ENCODE data around the gene ANKS1B.
A peak's percentile ranks its signal among the peaks of the same experiment; 100 is the strongest.
"Not testable (repeated sequence)": the region's sequence is repeated elsewhere in the genome, so short reads cannot be mapped to it uniquely, and the experiment has no call there.

The ANKS1B gene

GRCh38 chr12:99054601-99055128 is 930.1 kb downstream of the ANKS1B start:
- DNase-seq (ENCODE audit: low read depth): no peak

GRCh38 chr12:99053616-99054362 is 930.9 kb downstream of the ANKS1B start:
- no peak for DNase-seq (ENCODE audit: low read depth)

- no peak for DNase-seq (ENCODE audit: low read depth)
These were observed 935.0 kb downstream of the ANKS1B start for GRCh38 chr12:99049774-99050173.

- no peak for DNase-seq (ENCODE audit: low read depth)
These were observed 939.6 kb downstream of the ANKS1B start for GRCh38 chr12:99045158-99045557.

GRCh38 chr12:99043319-99043914 is 941.3 kb downstream of the ANKS1B start:
- DNase-seq (ENCODE audit: low read depth): peak; percentile 63

GRCh38 chr12:99042226-99042625 is 942.5 kb downstream of the ANKS1B start:
- DNase-seq (ENCODE audit: low read depth): no peak

DNA sequence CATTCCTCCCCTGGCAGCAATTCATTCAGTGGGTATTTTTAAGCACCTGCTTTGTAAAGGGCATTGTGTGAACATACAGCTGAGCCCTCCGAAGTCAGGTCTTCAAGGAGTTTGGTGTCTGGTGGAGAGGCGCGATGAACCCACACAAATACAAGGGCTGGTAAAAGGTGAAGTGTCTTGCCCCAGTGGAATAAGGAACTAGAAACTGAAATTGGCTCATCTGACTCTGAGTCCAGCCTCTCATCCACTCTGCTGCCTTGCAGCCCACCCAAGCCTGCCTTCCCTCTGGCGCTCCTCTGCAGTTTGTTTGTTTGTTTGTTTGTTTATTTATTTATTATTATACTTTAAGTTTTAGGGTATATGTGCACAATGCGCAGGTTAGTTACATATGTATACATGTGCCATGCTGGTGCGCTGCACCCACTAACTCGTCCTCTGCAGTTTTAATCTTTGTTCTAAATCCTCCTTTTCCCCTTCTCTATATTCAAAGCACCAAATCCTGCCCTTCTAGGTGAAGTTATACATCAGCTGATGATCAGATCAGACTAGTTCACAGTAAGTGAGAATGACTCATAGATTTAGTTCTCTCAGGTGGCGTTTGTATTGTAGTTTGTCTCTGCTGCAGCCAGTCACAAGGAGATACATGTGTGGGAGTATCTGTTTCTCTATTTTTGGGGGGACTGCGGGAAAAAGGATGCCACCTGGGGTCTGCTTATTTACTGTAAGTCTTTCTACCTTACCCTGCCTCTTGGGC is 945.2 kb downstream of the ANKS1B start:
- no peak for DNase-seq (ENCODE audit: low read depth)

DNA sequence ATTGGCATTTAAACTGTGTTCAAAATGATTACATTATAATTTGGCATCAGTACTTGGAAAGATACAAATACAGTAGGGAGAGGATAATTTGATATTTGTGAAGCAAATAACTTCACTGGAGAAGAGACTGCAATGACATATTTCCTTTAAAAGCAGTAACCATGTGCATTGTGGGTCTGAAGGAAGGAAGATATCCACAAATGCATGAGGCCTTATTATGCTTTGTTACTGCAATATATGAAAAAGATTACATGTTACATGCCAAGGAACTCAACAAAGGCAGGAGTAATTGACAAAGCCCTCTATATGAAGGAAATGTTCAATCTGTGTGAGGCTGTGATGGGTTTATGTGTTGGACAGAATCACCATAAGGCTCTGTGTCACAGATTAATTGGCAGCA is 948.2 kb downstream of the ANKS1B start:
- DNase-seq (ENCODE audit: low read depth): no peak

DNA sequence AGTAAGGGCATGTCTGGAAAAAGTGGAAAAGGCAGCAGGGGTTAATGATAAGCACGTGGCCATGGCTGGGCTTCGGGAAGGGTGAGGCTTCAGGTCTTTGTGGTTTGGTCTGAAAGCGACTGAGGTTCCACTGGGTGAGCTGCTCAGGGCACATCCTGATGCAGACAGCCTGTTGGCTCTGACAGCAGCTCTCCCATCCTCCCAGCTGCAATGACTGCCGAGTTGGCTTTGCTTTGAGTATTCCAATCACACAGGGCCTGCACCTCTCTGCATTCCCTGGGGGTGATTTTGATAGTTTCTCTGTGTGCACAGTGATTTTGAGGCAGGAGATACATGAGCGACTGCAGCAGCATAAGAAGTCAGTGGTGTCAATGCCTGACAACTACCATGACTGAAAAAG is 948.9 kb downstream of the ANKS1B start:
- DNase-seq (ENCODE audit: low read depth): no peak

- DNase-seq (ENCODE audit: low read depth): not testable (repeated sequence)
These were observed 950.5 kb downstream of the ANKS1B start for GRCh38 chr12:99034201-99034600.

- no peak for DNase-seq (ENCODE audit: low read depth)
These were observed 955.0 kb downstream of the ANKS1B start for GRCh38 chr12:99029511-99030271.

DNA sequence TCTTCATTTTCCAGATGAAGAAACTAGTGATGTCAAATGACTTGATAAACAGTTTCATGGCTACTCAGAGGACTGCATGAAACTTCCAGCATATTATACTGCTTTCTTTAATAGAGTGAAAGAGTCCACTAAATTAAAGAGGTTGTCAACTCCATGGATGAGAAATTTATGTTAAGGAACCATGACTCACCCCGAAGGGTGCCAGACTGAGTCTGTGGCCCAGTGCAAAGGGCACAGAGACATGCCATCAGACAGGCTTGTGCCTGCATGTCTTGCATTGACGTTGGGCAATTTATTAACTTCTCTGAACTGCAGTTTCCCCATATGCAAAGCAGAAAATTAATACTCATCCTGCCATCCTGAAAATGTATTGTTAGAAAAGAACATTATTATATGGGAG is 957.3 kb downstream of the ANKS1B start:
- no peak for DNase-seq (ENCODE audit: low read depth)

DNA sequence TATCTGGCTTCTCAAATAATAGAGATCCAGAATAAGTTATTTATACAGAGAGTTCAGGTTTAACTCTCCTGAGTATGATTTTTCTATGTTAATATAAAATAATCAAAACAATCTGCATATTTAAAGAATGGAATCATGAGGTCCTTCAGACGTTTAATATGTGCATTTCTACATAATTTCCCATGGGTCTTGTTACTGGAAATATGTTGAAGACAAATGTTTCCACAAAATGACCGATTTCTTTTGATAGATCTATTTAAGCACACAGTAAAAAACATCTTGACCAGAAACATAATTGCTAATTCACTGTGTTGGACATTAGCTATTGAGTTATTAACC is 957.7 kb downstream of the ANKS1B start:
- no peak for DNase-seq (ENCODE audit: low read depth)

- no peak for DNase-seq (ENCODE audit: low read depth)
These were observed 958.2 kb downstream of the ANKS1B start for GRCh38 chr12:99026332-99027054.

DNA sequence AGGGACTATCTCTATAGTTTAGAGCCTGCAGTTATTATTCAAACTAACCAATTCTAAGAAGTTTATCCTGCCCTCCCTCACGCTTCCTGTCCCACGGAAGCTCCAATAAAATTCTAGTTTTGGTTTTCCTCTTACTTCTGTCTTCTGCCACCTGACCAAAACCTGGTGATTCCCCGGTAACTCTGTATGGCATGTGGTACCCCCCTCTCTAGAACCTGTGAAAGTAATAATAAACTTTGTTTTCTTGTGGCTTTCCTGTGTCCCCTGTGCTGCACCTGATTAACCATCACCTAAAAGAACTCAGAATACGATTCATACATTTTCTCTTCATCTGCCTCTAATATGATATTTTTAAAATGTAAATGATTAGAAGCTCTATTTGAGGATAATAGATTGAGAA is 959.9 kb downstream of the ANKS1B start:
- DNase-seq (ENCODE audit: low read depth): no peak

DNA sequence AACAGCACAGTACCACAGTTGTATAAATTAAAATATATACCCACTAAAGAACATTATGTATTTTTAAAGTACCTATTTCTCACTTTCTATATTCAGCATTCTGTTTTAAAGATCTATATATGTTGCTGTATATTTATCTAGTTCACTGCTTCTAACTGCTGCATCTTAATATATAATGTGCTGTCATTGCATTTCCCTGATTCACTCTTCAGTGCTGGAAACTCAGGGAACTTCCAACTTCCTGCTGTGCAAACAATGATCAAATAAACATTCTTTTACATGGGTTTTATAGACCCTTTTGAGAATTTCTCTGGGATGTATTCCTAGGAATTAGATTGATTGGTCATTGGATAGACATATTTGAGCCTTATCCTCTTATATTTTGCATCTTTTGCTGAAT is 960.5 kb downstream of the ANKS1B start:
- no peak for DNase-seq (ENCODE audit: low read depth)

- DNase-seq (ENCODE audit: low read depth): no peak
These were observed 963.9 kb downstream of the ANKS1B start for GRCh38 chr12:99020871-99021270.

DNA sequence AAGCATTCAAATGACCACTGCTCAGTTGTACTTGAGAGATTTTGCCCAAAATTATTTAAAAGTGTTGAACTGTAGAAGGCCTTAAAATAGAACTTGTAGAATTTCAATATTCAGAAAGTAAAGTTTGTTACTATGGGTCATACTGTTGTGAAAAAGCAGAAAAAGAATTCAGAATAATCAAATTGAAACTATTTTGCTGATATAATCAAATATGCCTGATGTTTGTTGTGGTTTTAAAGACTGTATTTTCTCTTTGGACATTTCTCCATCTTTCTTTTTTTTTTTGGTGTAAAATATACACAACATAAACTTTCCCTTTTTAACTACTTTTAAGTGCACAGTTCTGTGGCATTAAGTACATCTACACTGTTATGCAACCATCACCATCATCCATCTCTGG is 964.9 kb downstream of the ANKS1B start:
- no peak for DNase-seq (ENCODE audit: low read depth)

- no peak for DNase-seq (ENCODE audit: low read depth)
These were observed 966.8 kb downstream of the ANKS1B start for GRCh38 chr12:99017971-99018370.

DNA sequence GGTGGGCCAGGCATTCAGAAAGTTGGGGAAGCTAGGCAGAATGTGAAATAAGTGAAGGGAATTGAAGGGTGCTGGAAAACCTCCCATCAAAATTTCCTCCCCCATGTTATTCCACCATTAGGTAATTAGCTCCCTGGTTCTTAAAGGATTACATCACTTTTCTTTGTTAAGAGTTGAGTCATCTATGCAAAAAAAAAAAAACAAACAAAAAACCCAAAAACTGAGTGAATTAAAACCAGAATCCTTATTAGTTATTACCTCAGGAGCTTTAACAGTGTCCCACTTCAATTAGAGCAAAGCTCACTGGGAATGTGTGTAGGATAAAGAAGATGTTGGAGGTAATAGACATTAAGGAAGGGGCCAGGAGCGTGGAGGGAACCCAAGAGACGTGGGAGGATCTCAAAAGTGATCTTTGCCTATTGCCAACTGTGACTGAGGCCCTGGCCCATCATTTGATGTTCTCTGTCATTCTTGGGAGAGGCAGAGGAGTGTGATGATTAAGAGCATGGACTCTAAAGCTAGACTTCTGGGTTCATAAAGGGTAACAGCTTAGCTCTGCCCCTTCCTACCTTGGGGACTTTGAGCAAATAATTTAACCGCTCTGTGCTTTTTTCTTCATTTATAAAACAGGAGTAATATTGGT is 975.0 kb downstream of the ANKS1B start:
- DNase-seq (ENCODE audit: low read depth): no peak

DNA sequence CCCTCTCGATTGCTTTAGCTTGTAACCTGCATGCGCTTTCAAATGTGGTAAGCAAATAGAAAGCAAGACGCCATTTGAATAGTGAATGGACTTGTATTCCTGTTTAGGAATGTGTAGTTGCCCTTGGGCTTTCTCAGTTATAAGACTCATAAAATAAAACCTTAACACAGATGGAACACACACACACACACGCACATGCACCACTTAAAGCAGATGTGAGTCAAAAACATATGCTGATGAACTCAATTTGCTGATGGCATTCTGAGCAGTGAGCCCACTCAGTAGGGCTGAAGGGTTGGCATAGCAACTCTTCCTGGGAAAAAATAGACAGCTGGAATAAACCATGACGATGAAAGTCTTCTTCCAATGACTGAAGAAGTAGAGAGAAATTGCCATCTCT is 979.1 kb downstream of the ANKS1B start:
- no peak for DNase-seq (ENCODE audit: low read depth)
